HG03108 (cell line): Measurements from ENCODE around the gene RAP1GAP2.
"Not testable (repeated sequence)": the region's sequence is repeated elsewhere in the genome, so short reads cannot be mapped to it uniquely, and the experiment has no call there.

ENCODE experiments used
- ATAC-seq: cut with Tn5 transposase; IDR thresholded peaks from one replicate; pipeline ENCODE4 v1.9.1; 2021; ENCODE audit warnings: moderate library complexity; ENCODE audit not compliant: unreplicated experiment

RAP1GAP2 gene

GRCh38 chr17:2963332-2964027, 167.2 kb downstream of the RAP1GAP2 start:
- no peak for ATAC-seq

- no peak for ATAC-seq
Observed at GRCh38 chr17:2964028-2964356, 167.8 kb downstream of the RAP1GAP2 start.

- no peak for ATAC-seq
Observed at GRCh38 chr17:2964370-2964769, 168.1 kb downstream of the RAP1GAP2 start.

- no peak for ATAC-seq
Observed at GRCh38 chr17:2964831-2965230, 168.6 kb downstream of the RAP1GAP2 start.

- ATAC-seq = no peak
Observed at GRCh38 chr17:2965621-2966595, 169.7 kb downstream of the RAP1GAP2 start.

GRCh38 chr17:2967515-2967914, 171.3 kb downstream of the RAP1GAP2 start:
- ATAC-seq = no peak

GRCh38 chr17:2971851-2972250, 175.6 kb downstream of the RAP1GAP2 start:
- no peak for ATAC-seq

GRCh38 chr17:2972749-2973148, 176.5 kb downstream of the RAP1GAP2 start:
- no peak for ATAC-seq

GRCh38 chr17:2974347-2974746, 178.1 kb downstream of the RAP1GAP2 start:
- ATAC-seq = no peak

- ATAC-seq = no peak
Observed at GRCh38 chr17:2975469-2975958, 179.3 kb downstream of the RAP1GAP2 start.

- ATAC-seq = no peak
Observed at GRCh38 chr17:2977157-2977556, 180.9 kb downstream of the RAP1GAP2 start.

- no peak for ATAC-seq
Observed at GRCh38 chr17:2978116-2978515, 181.9 kb downstream of the RAP1GAP2 start.

- no peak for ATAC-seq
Observed at GRCh38 chr17:2978991-2979390, 182.8 kb downstream of the RAP1GAP2 start.

- no peak for ATAC-seq
Observed at GRCh38 chr17:2980211-2980903, 184.1 kb downstream of the RAP1GAP2 start.

- ATAC-seq = no peak
Observed at GRCh38 chr17:2980904-2981246, 184.6 kb downstream of the RAP1GAP2 start.

- no peak for ATAC-seq
Observed at GRCh38 chr17:2981325-2981724, 185.1 kb downstream of the RAP1GAP2 start.

- ATAC-seq = no peak
Observed at GRCh38 chr17:2982854-2983253, 186.6 kb downstream of the RAP1GAP2 start.

- no peak for ATAC-seq
Observed at GRCh38 chr17:2983255-2983654, 187.0 kb downstream of the RAP1GAP2 start.

- ATAC-seq = no peak
Observed at GRCh38 chr17:2985318-2985717, 189.1 kb downstream of the RAP1GAP2 start.

- ATAC-seq = no peak
Observed at GRCh38 chr17:2986925-2987324, 190.7 kb downstream of the RAP1GAP2 start.

- not testable (repeated sequence) for ATAC-seq
Observed at GRCh38 chr17:2989396-2989795, 193.2 kb downstream of the RAP1GAP2 start.
